GM19328 (cell line): ENCODE results near the gene OSCP1.
A peak's percentile ranks its signal among the peaks of the same experiment; 100 is the strongest.

Source experiments
- ATAC-seq: cut with Tn5 transposase; IDR thresholded peaks from one replicate; pipeline ENCODE4 v1.9.1; 2021; ENCODE audit warnings: mild to moderate bottlenecking, moderate library complexity; ENCODE audit not compliant: unreplicated experiment

OSCP1 gene

DNA sequence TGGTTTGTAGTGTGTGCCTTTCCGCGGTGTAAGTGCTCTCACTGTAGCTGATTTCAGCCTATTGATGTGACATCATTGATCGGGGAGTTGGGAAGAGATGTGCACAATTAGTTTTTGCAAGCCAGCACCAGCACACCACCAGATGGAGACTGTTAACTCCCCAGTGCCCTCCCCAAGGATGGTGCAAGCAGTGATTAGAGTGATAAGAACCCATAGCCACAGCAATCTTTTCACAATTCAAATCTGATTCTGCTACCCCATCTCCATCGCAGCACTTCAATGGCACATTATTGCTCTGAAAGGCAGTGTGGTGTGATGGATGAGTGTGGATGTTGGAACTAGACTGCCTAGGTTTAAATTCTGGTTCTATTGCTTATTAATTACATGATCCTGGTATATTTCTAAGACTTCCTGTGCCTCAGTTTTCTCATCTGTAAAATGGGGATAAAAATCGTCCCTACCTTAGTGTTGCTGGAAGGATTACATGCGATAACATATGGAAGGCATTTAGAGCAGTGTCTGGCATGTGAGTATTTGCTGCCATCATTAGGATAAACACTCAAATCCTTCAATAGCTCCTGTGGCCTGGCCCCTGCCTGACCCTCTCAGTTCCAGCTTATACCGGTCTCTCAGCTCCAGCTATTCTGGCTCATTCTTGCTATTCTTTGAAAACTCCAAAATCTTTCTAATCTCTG lies 25.8 kb upstream of the OSCP1 start:
- no peak for ATAC-seq

- ATAC-seq, result no peak
Observed at GRCh38 chr1:36475341-36475740, 25.1 kb upstream of the OSCP1 start.

- ATAC-seq, result no peak
Observed at GRCh38 chr1:36472656-36473055, 22.4 kb upstream of the OSCP1 start.

DNA sequence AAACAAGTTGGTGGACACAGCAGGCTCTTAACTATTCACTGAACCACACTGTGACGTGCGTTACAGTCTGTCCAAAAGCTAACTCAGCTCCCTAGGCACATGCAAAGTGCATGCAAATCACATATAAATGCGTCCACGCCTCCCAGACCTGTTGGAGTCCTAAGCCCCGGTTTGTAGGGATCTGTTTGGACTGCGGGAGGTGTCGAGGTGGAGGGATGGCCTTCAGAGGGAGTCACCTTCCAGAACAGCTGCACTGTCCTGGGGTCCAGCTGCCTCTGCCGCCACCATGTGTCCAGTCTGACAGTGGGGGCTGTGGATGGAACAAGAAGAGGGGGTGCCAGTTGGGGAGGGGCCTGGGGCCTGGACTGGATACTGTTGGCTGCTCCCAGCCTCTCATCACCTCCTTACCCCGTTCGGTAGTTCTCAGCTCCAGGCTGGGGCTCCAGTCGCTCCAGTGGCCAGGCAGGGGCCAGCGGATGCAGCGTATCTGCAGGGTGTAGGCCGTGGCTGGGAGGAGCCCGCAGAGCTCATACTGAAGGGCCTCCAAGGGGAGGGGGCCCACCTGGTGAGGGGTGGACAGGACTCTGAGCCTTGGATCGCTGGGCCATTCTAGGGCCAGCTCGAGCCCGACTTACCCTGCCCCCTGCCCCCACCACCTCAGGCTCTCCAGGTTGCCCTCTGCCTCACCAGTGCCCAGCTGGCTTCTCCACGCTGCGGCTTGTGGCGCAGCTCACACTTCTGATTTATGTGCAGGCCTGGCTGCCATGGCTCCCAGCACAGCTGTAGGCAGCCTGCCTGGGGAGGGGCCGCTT lies 21.8 kb upstream of the OSCP1 start:
- ATAC-seq, result no peak

GRCh38 chr1:36469163-36469562 lies 18.9 kb upstream of the OSCP1 start:
- ATAC-seq, result no peak

- no peak for ATAC-seq
Observed at GRCh38 chr1:36467700-36468455, 17.6 kb upstream of the OSCP1 start.

GRCh38 chr1:36467027-36467410 lies 16.8 kb upstream of the OSCP1 start:
- no peak for ATAC-seq

- ATAC-seq, result no peak
Observed at GRCh38 chr1:36466370-36467026, 16.2 kb upstream of the OSCP1 start.

- no peak for ATAC-seq
Observed at GRCh38 chr1:36465731-36466369, 15.6 kb upstream of the OSCP1 start.

- ATAC-seq, result peak; percentile 18
Observed at GRCh38 chr1:36464605-36465393, 14.5 kb upstream of the OSCP1 start.

- ATAC-seq, result peak; percentile 87
Observed at GRCh38 chr1:36463803-36464604, 13.8 kb upstream of the OSCP1 start, which contains the start of gene MRPS15. Gene MRPS15 (minus strand): TSS chr1:36464384. CDS start chr1:36464275, 109 bp downstream.

DNA sequence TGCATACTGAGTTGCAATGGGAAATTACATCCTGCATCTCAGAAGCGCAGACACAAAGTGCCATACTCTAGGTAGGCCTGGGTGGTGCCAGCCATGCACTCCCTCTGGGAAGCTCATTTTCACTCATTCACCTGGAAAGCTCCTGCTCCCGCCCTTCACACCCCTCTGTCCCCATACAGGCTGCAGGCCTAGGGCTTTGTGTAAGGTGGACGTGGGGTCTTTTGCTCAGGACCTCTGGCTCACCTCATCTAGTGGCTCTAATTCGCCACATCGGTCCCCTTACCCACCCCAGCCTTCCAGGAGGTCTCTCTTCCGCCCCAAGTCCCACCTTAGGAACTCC lies 13.2 kb upstream of the OSCP1 start:
- no peak for ATAC-seq

DNA sequence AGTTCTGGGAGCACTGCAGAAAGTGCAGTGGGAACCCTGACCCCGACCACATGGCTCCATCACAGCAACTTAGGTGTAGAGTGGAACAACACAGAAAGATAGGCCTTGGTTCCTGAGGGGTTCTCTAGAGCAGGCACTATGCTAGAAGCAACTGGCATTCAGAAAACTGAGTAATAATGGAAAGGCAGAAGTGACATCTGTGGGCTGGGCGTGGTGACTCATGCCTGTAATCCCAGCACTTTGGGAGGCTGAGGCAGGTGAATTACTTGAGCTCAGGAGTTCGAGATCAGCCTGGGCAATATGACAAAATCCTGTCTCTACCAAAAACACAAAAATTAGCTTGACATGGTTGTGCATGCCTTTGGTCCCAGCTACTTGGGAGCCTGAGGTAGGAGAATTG lies 8.7 kb upstream of the OSCP1 start:
- ATAC-seq, result no peak

GRCh38 chr1:36457691-36458090 lies 7.4 kb upstream of the OSCP1 start:
- no peak for ATAC-seq

DNA sequence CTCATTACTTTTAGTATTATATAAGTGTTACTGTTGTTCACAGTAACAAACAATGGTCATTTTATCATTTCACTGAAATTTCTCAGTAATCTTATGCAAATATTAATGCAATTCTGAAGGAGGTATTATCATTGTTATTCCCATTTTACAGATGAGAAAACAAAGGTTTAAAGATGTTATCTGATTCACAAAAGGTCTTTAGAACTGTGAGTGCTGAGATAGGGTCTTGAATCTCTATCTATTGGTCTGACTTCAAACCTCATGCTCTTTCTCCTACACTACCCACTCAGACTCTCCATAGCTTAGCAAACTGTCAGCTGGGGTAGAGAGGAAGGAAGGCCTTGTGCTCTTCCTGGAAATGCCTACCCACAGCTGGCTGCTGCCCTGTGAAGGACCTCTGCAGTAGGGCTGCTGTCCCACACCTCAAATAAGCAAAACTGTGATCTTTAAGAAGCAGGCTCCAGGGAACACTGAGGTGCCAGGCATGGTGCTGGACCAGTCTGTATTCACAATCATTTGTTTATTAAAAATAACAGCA lies 6.2 kb upstream of the OSCP1 start:
- ATAC-seq, result no peak

DNA sequence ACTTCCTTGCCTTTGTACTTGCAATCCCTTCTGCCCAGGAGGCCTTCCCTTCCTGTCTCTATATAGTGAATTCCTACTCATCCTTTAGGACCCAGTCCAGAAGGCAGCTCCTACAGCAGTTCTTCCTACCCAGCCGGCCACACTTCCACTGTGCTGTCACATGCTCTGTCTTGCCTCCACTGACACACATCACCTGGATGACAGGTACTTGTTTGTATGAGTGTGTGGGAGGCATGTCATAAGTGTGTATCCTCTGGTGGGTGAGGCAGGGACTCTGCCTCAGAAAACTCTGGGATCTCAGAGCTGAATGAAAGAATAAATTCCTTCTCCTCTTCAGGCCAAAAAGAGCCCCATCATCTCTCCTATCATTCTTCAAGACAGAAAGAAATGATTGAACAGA lies 5.1 kb upstream of the OSCP1 start:
- no peak for ATAC-seq

GRCh38 chr1:36453600-36454388 lies 3.5 kb upstream of the OSCP1 start:
- no peak for ATAC-seq

DNA sequence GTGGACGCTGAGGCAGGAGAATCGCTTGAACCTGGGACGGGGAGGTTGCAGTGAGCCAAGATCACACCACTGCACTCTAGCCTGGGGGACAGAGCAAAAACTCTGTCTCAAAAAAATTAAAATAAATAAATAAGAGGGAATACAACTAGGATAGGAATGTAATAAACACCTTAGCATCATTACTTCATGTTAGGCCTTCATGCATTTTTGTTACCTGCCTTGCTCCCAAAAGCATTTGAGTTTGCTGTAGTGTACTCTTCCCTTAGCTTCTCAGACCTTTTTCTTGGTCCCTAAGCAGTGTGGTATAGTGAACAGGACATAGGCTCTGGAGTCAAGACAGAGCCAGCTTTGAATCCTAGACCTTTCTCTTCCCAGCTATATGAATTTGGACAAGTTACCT lies 2.8 kb upstream of the OSCP1 start:
- ATAC-seq, result no peak
